Activated CD8-positive, alpha-beta memory T cell treated with anti-CD3 and anti-CD28 coated beads for 48 hours (primary cell): Measurements from ENCODE around the gene C11orf68.
"Not testable (repeated sequence)": the region's sequence is repeated elsewhere in the genome, so short reads cannot be mapped to it uniquely, and the experiment has no call there.

ENCODE experiments used
- DNase-seq, 3 experiments: peaks; one replicate each; pipeline ENCODE4 v3.0.0-alpha.2; 2020; ENCODE audit warnings: low read depth in 2 of 3, low spot score in 2 of 3

The C11orf68 gene

GRCh38 chr11:65915101-65915820 lies 3.6 kb downstream of the C11orf68 start:
- DNase-seq: no peak

DNA sequence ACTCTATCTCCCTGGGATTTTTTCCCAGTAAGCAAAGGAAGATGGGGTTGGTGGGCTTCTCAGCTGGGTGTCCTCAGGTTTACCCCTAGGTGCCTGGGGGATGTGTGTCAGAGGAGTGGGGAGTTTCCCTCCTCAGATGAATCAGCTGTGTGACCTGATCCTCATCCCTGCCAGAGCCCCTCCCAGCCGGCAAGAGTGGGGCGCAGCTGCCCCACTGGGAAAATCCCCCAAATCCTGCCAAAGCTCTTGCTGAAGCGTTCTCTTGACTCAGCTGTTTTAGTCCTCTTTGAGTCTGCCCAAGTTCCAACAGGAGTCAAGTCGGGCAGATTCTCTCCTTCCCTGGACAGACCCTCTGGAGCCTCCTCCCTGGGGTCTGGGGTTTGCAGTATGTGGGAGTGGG lies 6.0 kb downstream of the C11orf68 start:
- DNase-seq: no peak

- no peak for DNase-seq
Observed at GRCh38 chr11:65911682-65912568, 6.9 kb downstream of the C11orf68 start.

- DNase-seq: no peak
Observed at GRCh38 chr11:65907878-65908277, 11.0 kb downstream of the C11orf68 start.

GRCh38 chr11:65906602-65907001 lies 12.3 kb downstream of the C11orf68 start:
- DNase-seq: no peak

- DNase-seq: no peak
Observed at GRCh38 chr11:65903715-65904114, 15.1 kb downstream of the C11orf68 start.

- no peak for DNase-seq
Observed at GRCh38 chr11:65903068-65903481, 15.8 kb downstream of the C11orf68 start.

GRCh38 chr11:65900899-65901180 lies 18.0 kb downstream of the C11orf68 start:
- no peak for DNase-seq

- peak; percentile 82 to 90 (median 90) for DNase-seq
Observed at GRCh38 chr11:65900125-65900898, 18.6 kb downstream of the C11orf68 start, which contains the start of gene FOSL1. TSS of gene FOSL1 (minus strand) at chr11:65900388. CDS start at chr11:65900339, 49 bp downstream.

DNA sequence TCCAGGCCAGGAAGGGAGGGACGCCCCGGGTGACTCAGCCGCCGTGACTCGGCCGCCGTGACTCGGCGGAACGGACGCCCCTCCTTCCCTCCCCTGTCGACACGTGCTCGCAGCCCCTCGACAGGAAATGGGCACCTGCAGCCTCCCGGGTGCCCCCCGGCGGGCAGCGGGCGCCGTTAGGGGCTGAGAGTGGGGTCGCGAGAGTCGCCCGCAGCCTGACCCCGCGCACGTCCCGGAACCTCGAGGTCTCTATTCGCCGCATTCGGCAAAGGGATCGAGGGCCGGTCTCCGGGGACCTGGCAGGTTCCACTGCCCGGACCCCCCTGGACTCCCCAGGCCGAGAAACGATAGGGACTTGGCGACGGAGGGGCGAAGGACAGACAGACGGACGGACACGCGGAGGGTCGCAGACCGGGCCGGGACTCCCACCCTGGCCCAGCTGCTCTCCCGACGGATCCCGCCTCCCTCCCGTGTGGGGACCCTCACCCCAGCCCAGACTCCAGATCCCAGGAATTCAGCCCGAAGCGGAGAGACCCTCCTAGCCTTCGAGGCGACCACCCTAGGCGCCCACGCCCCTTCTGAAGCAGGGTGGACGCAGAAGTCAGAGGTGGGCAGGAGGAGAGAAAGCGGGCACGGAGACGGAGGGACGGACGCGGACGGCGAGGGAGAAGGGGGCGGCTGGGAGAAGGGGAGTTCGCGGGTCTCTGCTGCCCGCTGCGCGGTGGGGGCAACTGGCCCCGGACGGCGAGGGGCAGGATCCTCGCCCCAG lies 19.3 kb downstream of the C11orf68 start:
- DNase-seq: peak in 2 of 3 experiments; percentile 64 to 65

- DNase-seq: no peak
Observed at GRCh38 chr11:65898656-65899355, 20.1 kb downstream of the C11orf68 start.

GRCh38 chr11:65897020-65897471 lies 21.8 kb downstream of the C11orf68 start:
- no peak for DNase-seq

DNA sequence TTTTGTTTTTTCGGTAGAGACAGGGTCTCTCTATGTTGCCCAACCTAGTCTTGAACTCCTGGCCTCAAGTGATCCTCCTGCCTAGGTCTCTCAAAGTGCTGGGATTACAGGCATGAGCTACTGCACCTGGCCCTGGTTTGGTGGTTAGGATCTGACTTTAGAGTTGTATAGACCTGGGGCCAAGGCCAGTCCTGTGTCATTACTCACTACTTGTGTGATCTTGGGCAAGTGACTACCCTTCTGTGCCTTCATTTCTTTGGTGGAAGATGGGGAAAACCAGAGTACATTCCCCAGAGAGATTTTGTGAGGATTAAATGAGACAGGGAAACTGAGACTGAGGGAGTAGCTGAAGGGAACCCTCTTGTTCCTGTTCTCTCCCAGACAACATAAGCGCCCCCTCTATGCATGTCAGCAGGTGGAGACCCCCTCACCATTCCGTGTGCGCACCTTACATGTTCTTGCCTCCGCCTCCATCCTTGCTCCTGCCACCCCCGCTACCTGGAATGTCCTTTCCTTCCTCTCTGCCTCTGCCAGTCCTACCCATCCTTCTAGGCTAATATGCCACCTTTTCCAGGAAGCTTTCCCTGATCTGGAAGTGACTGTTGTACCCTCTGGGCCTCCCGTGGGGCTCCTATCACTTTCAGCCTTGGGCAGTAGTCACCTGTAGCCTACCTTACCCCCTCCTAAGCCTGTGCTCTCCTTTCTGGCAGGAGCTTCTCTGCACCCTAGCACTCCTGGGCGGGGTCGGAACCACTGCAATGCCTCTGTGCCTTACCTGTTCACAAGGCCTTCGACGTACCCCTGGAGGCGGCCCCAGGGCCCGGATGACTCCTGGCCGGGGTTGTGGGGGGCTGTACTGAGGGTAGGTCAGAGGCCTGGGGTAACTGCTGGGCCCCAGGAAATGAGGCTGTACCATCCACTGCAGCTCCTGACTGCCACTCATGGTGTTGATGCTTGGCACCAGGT lies 22.5 kb downstream of the C11orf68 start:
- no peak for DNase-seq

- no peak for DNase-seq
Observed at GRCh38 chr11:65895482-65895981, 23.3 kb downstream of the C11orf68 start.

DNA sequence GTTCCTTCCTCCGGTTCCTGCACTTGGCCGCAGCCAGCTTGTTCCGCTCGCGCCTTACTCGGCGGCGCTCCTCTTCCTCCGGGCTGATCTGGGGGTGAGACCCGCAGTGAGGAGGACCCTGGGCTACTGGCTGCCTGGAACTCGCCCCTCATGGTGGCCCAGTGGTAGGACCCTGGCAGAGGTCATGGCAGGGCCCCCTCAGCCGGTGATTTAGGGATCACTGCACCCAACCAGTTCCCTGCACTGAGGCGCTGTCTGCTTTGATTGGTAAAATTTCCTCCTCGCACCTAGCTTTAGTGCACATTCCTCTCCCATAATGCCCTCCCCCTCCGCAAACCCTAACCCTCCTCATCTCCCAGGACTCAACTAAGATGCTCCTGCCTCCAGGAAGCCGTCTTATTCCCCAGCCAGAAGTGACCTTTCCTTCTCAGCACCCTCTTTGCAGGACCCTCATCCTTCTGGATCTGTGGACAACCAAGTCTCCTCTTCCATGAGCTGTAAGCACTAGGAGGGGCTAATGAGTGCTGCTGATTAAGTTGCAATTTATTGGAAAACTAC lies 24.7 kb downstream of the C11orf68 start:
- no peak for DNase-seq

DNA sequence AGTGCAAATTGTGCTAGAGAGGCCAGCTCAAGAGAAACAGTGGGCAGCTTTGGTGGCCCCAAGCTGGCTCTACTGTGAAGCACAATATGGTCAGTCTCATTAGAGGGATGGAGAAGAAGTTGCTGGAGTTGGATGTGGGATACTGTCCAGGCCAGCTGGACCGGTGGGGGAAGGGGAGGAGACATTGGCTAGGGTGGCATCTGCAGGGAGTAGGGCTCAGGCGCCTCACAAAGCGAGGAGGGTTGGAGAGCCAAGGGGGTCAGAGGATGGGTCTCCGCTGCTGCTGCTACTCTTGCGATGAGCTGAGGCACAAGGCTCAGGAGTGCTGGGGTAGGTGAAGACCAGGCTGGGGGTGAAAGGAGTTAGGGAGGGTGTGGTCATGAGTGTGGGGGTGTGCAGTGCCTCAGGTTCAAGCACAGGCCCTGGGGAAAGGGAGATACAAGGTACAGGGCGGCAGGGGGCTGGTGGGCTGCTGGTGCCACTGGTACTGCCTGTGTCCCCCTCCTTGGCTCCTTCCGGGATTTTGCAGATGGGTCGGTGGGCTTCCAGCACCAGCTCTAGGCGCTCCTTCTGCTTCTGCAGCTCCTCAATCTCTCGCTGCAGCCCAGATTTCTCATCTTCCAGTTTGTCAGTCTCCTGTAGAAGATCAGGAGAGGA lies 26.1 kb downstream of the C11orf68 start:
- DNase-seq: no peak

- DNase-seq: not testable (repeated sequence)
Observed at GRCh38 chr11:65892137-65892540, 26.7 kb downstream of the C11orf68 start.
